NCI-H345 treated with DMSO at 0.1 percent for 48 hours (cell line): ENCODE measurements around the gene STAT5B.
"Not testable (repeated sequence)": the region's sequence is repeated elsewhere in the genome, so short reads cannot be mapped to it uniquely, and the experiment has no call there.

Source experiments
- DNase-seq: peaks from one replicate; lab custom pipeline; 2025; ENCODE audit not compliant: unreplicated experiment; lab: John Stamatoyannopoulos, UW

STAT5B gene

GRCh38 chr17:42236760-42237159 lies 39.4 kb downstream of the STAT5B start:
- DNase-seq = no peak

- DNase-seq = no peak
Measured at GRCh38 chr17:42233994-42234393, 42.2 kb downstream of the STAT5B start.

- no peak for DNase-seq
Measured at GRCh38 chr17:42233156-42233555, 43.0 kb downstream of the STAT5B start.

- DNase-seq = no peak
Measured at GRCh38 chr17:42230225-42230624, 46.0 kb downstream of the STAT5B start.

GRCh38 chr17:42227849-42228700 lies 48.1 kb downstream of the STAT5B start:
- no peak for DNase-seq

- DNase-seq = no peak
Measured at GRCh38 chr17:42225646-42226045, 50.5 kb downstream of the STAT5B start.

- no peak for DNase-seq
Measured at GRCh38 chr17:42224651-42225050, 51.5 kb downstream of the STAT5B start.

- no peak for DNase-seq
Measured at GRCh38 chr17:42221886-42222745, 54.1 kb downstream of the STAT5B start.

- not testable (repeated sequence) for DNase-seq
Measured at GRCh38 chr17:42219280-42219679, 56.9 kb downstream of the STAT5B start.

GRCh38 chr17:42214156-42214555 lies 62.0 kb downstream of the STAT5B start:
- DNase-seq = no peak

- no peak for DNase-seq
Measured at GRCh38 chr17:42212382-42212781, 63.8 kb downstream of the STAT5B start.

- not testable (repeated sequence) for DNase-seq
Measured at GRCh38 chr17:42211921-42212341, 64.3 kb downstream of the STAT5B start.

- no peak for DNase-seq
Measured at GRCh38 chr17:42210046-42210445, 66.1 kb downstream of the STAT5B start.

GRCh38 chr17:42206153-42206612 lies 70.0 kb downstream of the STAT5B start:
- DNase-seq = not testable (repeated sequence)

- no peak for DNase-seq
Measured at GRCh38 chr17:42203354-42203753, 72.8 kb downstream of the STAT5B start.

GRCh38 chr17:42202696-42203095 lies 73.5 kb downstream of the STAT5B start:
- DNase-seq = no peak

GRCh38 chr17:42202159-42202558 lies 74.0 kb downstream of the STAT5B start:
- no peak for DNase-seq

GRCh38 chr17:42201458-42201772 lies 74.8 kb downstream of the STAT5B start:
- DNase-seq = no peak

GRCh38 chr17:42200706-42201457 lies 75.3 kb downstream of the STAT5B start:
- DNase-seq = no peak

GRCh38 chr17:42199416-42200011 lies 76.7 kb downstream of the STAT5B start:
- DNase-seq = no peak

- DNase-seq = no peak
Measured at GRCh38 chr17:42198897-42199296, 77.3 kb downstream of the STAT5B start.
